ENCODE measurements around the gene ROPN1L. TPM values are rescaled to one million over a fixed set of nuclear protein-coding genes. Genes with fewer than 3 reads are reported as not detected.

The ROPN1L gene
- total RNA-seq, 4 donors from 2014 or later, result 6.3 TPM; not detected in 3

DNA sequence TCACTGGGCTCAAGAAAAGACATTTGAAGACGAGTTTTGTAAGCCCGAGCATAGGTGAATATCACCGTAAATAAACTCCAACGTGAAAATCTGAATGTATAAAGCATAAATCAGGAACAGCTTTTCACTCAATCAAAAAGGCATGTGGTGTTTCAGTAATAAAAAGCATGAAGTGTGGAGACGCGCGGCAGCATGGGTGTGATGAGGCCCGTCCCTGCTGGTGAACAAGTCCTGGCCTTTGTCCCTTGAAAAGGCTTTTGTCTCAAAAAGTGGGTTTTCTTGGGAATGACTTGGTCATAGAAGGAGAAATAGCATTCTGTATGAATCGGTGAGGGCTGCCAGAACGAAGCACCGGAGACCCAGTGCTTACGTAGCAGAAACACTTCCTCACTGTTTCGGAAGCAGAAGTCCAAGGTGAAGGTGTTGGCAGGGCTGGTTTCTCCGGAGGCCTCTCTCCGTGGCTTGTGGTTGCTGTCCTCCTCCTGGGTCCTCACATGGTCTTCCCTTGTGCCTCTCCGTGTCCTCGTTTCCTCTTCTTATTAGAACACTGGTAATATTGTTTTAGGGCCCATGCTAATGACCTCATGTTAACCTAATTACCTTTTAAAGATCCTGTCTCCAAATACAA is 24.9 kb downstream of the ROPN1L start:
- H3K4me1 ChIP-seq, result no peaks in the 10 kb centered on the region
- no peak for DNase-seq
- no peaks in the 10 kb centered on the region for H3K36me3 ChIP-seq
- no peak overlapping the region for H3K4me3 ChIP-seq
- H3K9me3 ChIP-seq, result no peaks in the 10 kb centered on the region
- no peaks in the 10 kb centered on the region for H3K27me3 ChIP-seq
- H3K27ac ChIP-seq, result no peak overlapping the region
- no peak for TF ChIP-seq POLR2A (IDR thresholded peaks at IDR 0.05)
- TF ChIP-seq, protein P1, sequence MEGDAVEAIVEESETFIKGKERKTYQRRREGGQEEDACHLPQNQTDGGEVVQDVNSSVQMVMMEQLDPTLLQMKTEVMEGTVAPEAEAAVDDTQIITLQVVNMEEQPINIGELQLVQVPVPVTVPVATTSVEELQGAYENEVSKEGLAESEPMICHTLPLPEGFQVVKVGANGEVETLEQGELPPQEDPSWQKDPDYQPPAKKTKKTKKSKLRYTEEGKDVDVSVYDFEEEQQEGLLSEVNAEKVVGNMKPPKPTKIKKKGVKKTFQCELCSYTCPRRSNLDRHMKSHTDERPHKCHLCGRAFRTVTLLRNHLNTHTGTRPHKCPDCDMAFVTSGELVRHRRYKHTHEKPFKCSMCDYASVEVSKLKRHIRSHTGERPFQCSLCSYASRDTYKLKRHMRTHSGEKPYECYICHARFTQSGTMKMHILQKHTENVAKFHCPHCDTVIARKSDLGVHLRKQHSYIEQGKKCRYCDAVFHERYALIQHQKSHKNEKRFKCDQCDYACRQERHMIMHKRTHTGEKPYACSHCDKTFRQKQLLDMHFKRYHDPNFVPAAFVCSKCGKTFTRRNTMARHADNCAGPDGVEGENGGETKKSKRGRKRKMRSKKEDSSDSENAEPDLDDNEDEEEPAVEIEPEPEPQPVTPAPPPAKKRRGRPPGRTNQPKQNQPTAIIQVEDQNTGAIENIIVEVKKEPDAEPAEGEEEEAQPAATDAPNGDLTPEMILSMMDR (IDR thresholded peaks at IDR 0.05), result no peak
- intact Hi-C loops (cut with DNase I; ENCODE audit: low total_unique reads), result no loop called here

DNA sequence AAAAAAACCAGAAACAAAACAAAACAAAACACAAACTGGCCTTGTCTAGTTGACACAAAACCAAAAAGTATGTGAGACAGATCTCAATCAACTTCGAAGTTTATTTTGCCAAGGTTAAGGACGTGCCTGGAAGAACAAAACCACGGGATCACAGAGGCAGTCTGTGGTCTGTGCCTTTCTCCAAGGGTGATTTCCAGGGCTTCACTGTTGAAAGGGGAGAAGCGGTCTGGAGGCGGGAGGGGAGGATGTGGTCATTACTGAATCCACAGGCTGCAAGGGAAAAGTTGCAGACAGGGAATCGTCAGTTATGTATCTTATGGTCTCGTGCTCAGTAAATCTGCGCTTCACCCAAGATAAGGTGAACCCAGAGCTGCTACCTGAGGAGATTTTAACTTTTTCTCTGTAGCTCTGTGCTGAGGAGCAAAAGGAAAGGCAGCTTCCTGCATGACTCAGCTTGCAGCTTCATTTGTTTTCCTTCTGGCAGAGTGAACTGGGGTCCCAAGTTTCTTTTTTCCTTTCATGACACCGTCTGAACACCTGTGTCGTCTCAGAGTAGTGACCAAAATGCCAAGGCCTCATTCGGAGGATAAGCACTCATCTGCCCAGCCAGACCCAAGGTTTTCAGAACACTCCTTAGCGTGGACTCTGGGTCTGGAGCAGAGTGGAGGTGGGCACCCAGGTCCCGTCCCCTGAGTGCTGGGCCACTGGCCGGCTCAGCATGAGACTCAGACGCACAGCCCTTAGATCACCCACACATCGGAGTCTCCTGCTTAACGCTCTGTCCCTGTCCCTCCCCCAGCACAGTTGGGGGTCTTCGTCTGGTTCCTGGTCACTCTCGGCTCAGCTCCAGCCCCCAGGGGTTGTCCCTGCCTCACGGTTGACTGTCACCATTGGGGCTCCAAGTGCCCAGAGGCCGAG is 25.9 kb downstream of the ROPN1L start:
- Histone ChIP-seq H3K4me1 (no peaks in the 10 kb centered on the region), H3K27me3 (no peaks in the 10 kb centered on the region), H3K36me3 (no peaks in the 10 kb centered on the region), H3K9me3 (no peaks in the 10 kb centered on the region), H3K4me3 (no peak overlapping the region), H3K27ac (no peak overlapping the region)
- TF ChIP-seq POLR2A (IDR thresholded peaks at IDR 0.05), result no peak
- TF ChIP-seq, protein P1 (IDR thresholded peaks at IDR 0.05), result no peak
- no peak for DNase-seq
- intact Hi-C loops (cut with DNase I; ENCODE audit: low total_unique reads), result no loop called here

DNA sequence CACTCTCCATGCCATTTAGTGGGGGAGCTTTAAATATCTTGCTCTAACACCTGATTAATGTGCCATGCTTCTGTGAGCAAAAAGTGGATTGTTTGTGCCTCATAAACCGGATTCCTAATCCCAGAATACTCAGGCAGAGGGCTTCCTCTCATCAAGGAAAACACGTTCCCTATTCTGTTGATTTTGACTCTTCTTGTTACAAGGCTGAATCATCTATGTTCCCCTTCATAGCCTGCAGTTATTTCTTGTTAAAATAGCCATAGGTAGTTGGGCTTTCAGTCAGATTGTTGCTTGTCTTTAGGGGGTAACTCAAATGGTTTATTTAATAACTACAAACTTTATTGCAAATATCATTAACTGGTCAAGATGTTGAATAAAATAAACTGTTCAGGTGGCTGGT is 26.6 kb downstream of the ROPN1L start:
- H3K4me3 ChIP-seq, result no peak overlapping the region
- no peak for TF ChIP-seq POLR2A (IDR thresholded peaks at IDR 0.05)
- TF ChIP-seq, protein P1 (IDR thresholded peaks at IDR 0.05), result no peak
- intact Hi-C loops (cut with DNase I; ENCODE audit: low total_unique reads), result no loop called here
- no peaks in the 10 kb centered on the region for H3K9me3 ChIP-seq
- no peak for DNase-seq
- no peaks in the 10 kb centered on the region for H3K4me1 ChIP-seq
- H3K27me3 ChIP-seq, result no peaks in the 10 kb centered on the region
- no peak overlapping the region for H3K27ac ChIP-seq
- H3K36me3 ChIP-seq, result no peaks in the 10 kb centered on the region

DNA sequence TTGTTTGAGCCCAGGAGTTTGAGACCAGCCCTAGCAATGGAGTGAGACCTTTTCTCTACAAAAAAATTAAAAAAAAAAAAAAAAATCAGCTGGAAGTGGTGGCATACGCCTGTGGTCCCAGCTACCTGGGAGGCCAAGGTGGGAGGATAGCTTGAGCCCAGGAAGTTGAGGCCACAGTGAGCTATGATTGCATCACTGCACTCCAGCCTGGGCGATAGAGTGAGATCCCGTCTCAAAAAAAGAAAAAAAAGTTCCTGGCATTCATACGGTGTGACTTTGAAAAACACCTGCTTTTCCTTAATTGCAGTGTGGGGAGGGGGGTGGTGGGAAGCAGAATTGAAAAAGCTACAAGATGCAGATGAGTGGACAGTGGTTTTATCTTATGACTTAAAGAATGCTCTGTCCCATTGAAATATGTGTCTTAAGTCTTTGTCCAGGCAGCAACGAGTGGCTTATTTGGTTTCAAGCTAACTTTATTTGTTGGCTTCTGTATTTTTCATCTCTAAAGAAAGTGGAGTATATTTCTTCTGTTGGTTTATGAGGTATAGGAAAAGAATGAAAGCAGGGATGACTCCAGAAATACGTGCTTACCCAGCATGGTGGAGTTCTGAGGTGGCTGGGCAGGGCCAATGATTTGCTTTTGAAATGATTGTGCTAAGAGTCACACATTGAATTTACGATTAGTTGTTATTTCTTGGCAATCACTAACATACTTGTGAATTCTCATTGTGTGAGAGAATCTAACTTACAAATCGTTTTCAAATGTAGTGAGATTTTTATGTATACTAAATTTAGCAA is 27.8 kb downstream of the ROPN1L start:
- intact Hi-C loops (cut with DNase I; ENCODE audit: low total_unique reads), result no loop called here
- H3K9me3 ChIP-seq, result no peaks in the 10 kb centered on the region
- no peak overlapping the region for H3K27ac ChIP-seq
- no peak for DNase-seq
- H3K36me3 ChIP-seq, result no peaks in the 10 kb centered on the region
- TF ChIP-seq, protein P1 (IDR thresholded peaks at IDR 0.05), result no peak
- no peak for TF ChIP-seq POLR2A (IDR thresholded peaks at IDR 0.05)
- H3K27me3 ChIP-seq, result no peaks in the 10 kb centered on the region
- no peak overlapping the region for H3K4me3 ChIP-seq
- no peaks in the 10 kb centered on the region for H3K4me1 ChIP-seq
